GM18520 (cell line): ENCODE results near the gene PLOD1.
"Not testable (repeated sequence)": the region's sequence is repeated elsewhere in the genome, so short reads cannot be mapped to it uniquely, and the experiment has no call there.

Source experiments
- ATAC-seq: cut with Tn5 transposase; IDR thresholded peaks from one replicate; pipeline ENCODE4 v1.9.1; 2021; ENCODE audit not compliant: unreplicated experiment

Gene PLOD1

GRCh38 chr1:11934302-11935056 lies at the start of gene PLOD1:
TSS of gene PLOD1 (plus strand) at chr1:11934717. CDS start at chr1:11934780, 63 bp downstream.
- peak; percentile 70 for ATAC-seq

DNA sequence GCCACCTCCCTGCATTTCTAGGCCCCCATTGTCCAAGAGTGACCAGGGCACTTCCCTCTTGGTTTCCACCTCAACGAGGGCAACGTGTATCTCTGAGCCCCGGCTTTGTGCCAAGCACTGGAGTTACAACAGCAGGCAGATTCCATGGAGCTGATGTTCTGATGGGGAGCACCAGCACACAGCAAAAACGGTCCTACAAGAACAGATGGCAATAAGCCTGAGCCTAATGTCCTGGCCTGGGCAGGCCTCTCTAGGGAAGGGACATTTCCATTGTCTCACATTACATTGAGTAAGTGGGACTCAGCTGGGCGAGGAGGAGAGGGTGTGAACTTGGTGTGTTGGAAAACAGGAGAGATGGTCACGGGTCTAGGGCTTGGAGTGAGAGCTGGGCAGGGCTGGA lies 48.6 kb upstream of the PLOD1 start:
- ATAC-seq, result no peak

- no peak for ATAC-seq
Measured at GRCh38 chr1:11886986-11887665, 47.4 kb upstream of the PLOD1 start.

DNA sequence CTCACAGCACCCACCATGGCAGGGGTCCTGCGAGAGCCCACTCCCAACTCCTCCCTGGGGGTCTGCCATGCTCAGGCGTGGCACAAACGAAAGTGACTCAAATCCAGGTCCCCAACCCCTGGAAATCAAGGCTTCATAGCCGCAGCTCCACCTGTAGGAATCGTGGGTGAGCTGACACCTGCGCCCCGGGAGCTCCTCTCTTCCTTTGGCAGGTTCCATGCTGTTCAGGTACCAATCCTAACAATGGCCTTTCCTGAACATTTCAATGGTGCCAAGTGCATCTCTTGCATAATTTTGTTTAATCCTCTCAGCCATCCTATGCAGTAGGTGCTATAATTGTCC lies 46.9 kb upstream of the PLOD1 start:
- ATAC-seq, result no peak

GRCh38 chr1:11888206-11888876 lies 46.2 kb upstream of the PLOD1 start:
- ATAC-seq, result no peak

DNA sequence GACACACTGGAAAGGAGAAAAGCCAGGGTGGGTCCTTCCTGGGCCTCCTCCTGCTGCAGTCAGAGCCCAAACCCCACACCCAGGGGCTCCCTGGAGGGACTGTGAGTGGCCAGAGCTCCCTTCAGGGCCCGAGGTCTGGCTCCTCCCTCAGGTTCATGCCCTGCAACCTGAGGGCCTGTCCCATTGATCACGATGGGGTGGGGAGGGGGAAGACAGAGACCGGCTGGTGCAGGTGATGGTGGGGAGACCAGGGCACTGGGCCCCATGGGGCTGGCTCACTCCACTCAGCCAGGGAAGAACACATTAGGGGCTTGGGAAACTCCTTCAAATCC lies 45.7 kb upstream of the PLOD1 start:
- ATAC-seq, result no peak

- ATAC-seq, result no peak
Measured at GRCh38 chr1:11891433-11892186, 42.9 kb upstream of the PLOD1 start.

- ATAC-seq, result no peak
Measured at GRCh38 chr1:11893907-11894251, 40.6 kb upstream of the PLOD1 start.

GRCh38 chr1:11894501-11894900 lies 40.0 kb upstream of the PLOD1 start:
- ATAC-seq, result not testable (repeated sequence)

DNA sequence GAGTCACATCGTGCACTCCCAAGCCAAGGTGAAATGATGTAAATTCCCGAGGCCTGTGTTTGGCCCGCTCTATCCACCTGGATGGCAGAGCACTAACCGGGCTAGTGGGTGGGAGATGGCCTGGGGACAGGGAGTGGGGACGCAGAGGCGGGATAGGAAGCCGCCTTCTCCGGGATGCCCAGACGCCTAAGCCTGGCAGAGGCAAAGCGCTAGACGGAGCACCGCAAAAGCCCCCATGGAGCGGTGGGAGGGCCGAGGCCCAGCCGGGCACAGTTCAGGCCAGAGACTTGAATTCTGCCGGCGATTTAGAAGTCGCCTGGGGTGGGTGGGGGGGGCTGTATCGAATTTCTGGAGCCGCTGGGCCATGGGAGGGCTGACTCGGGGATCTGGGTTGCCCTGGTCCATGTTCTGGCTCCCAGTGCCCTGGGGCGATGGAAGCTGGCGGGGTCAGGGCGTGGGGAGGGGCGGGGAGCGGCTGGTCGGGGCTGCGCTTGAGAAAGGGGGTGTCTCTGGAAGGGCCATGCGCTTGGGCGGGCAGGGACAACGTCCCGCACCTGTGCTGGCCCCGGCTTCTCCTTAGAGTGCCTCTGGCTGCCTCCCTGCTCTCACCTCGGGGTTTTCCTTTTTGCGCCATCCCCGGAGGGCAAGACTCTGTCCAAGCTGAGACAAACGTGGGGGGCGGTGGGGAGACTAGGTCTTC lies 36.3 kb upstream of the PLOD1 start:
- ATAC-seq, result no peak

- no peak for ATAC-seq
Measured at GRCh38 chr1:11898831-11899467, 35.6 kb upstream of the PLOD1 start.

- not testable (repeated sequence) for ATAC-seq
Measured at GRCh38 chr1:11901446-11901845, 33.1 kb upstream of the PLOD1 start.

GRCh38 chr1:11903210-11903609 lies 31.3 kb upstream of the PLOD1 start:
- no peak for ATAC-seq

DNA sequence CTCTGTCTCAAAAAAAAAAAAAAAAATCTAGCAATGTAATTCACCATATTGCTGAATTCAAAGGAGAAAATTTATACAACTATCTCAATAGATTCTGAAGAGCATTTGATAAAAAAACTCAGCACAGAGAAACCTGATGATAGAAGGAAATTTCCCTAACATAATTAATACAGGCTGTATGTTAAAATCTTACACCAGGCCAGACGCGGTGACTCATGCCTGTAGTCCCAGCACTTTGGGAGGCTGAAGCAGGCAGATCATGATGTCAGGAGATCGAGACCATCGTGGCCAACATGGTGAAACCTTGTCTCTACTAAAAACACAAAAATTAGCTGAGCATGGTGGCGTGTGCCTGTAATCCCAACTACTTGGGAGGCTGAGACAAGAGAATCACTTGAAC lies 30.4 kb upstream of the PLOD1 start:
- ATAC-seq, result not testable (repeated sequence)

- ATAC-seq, result no peak
Measured at GRCh38 chr1:11904978-11905377, 29.5 kb upstream of the PLOD1 start.

DNA sequence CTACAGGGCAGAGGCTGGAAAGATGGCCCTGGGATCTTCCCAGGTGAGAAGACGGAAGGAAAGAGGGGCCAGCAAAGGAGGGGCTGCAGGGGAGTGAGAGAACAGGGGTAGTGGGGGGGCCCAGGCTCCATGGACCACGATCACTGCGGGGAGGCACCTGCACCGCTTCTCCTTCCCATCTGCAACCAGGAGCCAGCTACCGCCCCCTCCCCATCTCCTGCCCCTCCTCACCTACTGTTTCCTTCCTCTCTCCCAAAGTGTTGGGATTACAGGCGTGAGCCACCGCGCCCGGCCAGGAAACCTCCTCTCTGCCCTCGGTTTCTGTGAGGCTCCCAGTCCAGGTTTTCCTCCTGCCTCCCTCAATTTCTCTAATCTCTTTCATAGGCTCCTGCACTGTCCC lies 27.6 kb upstream of the PLOD1 start:
- ATAC-seq, result no peak

DNA sequence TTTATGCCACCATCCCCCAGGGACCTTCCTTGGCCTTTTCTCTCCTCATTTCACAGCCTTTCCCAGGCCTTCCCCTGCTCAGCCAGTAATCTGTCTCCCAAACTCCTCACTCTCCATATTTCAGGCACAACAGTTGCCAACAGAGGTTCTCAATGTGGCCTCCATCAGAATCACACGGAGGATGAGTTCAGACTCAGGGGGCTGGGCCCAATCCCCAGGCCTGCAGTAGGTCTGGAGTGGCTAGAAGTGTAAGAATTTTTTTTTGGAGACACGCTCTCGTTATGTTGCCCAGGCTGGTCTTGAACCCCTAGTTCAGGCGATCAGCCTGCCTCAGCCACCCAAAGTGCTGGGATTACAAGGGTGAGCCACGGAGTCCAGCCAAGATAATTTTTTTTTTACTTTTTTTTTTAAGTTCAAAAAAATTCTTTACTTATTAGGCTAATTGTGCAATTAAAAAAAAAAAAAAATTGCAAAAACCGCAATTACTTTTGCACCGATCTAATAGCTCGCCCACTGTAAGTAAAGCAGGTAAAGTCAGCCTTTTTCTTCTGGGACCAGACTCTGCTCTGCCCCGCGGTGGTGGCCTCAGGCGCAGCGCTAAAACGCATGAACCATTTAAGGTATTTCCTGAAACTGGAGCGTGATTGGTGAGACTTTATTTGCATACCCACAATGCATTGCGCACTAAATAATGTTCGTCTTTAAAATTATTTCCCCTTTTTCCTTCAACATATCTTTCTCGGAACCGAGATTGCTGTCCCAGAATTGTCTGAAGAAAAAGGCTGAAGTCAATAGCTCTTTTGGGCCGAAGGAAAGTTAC lies 27.0 kb upstream of the PLOD1 start:
- ATAC-seq, result peak; percentile 31

DNA sequence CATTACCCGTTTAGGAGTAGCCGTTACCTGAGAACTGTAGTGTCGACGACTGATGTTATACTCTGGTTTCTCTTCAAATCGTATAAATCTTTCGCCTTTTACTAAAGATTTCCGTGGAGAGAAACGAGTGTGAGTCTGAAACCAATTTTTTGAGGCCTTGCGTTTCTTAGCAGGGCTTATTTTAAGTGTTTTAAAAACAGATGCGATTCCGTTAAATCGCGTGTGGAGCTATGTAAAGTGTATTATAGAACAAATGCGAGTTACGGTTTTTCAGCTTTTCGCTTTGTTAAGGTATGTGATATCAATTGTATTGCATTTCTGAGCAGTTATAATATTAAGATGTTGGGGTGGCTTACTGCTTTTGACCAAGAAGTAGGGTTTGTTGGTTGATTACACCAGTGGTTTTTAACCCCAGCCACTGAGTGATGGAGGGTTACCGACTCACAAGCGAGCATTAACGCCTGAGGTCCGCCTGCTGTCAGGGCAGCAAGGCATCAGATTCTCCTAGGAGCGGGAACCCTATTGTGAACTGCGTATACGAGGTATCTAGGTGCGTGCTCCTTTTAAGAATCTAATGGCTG lies 26.3 kb upstream of the PLOD1 start:
- peak; percentile 36 for ATAC-seq

DNA sequence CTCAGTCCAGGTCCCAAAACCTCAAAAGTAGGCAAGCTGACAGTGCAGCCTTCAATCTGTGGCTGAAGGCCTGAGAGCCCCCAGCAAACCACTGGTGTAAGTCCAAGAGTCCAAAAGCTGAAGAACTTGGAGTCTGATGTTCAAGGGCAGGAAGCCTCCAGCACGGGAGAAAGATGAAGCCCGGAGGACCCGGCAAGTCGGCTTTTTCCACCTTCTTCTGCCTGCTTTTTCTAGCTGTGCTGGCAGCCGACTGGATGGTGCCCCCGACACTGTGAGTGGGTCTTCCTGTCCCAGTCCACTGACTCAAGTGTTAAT lies 23.6 kb upstream of the PLOD1 start:
- ATAC-seq, result not testable (repeated sequence)

- no peak for ATAC-seq
Measured at GRCh38 chr1:11912000-11912399, 22.5 kb upstream of the PLOD1 start.
